ENCODE measurements around the gene SIK2. TPM values are rescaled to one million over a fixed set of nuclear protein-coding genes. Genes with fewer than 3 reads are reported as not detected.

SIK2 gene
- 4.8 to 7.4 TPM (median 6.0 TPM) in 5 replicates for total RNA-seq (2022; extraction: Qiagen RNA extraction; ENCODE audit: low read depth)

DNA sequence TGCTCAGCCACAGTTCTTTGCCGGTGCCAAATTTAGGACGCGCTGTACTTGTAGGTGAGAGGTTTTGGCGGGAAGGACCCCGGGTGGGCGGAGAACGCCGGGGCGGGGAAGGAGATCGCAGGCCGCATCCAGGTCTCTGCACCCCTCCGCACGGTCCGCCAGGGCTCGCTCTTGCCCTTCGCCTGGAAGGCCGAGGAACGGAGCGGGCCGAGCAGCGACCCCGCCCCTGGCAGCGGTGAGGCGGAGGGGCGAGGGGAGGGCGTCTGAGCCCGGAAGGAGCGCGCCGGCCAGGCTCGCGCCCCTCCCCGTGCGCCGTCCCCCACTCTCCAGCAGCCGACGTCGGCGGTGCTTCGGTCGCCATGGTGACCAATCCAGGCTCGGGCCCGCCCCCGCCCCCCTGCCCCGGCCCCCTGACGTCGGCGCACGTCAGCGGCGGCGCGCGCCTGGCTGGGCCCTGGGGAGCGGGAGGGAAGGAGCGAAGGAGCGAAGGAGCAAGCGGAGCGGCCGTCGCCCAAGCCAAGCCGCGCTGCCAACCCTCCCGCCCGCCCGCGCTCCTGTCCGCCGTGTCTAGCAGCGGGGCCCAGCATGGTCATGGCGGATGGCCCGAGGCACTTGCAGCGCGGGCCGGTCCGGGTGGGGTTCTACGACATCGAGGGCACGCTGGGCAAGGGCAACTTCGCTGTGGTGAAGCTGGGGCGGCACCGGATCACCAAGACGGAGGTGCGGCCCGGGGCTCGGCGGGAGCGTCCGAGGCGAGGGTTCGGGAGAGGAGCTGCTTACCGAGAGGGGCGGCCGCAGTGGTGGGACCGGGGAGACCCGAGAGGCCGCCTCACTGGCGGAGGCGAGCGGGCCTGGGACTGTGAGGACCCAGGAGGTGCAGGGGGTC, at the start of gene SIK2:
Gene SIK2, plus strand, starts transcription at position 471 of the 886 bp plus-strand sequence. Its CDS starts 115 bp downstream, at position 586.

DNA sequence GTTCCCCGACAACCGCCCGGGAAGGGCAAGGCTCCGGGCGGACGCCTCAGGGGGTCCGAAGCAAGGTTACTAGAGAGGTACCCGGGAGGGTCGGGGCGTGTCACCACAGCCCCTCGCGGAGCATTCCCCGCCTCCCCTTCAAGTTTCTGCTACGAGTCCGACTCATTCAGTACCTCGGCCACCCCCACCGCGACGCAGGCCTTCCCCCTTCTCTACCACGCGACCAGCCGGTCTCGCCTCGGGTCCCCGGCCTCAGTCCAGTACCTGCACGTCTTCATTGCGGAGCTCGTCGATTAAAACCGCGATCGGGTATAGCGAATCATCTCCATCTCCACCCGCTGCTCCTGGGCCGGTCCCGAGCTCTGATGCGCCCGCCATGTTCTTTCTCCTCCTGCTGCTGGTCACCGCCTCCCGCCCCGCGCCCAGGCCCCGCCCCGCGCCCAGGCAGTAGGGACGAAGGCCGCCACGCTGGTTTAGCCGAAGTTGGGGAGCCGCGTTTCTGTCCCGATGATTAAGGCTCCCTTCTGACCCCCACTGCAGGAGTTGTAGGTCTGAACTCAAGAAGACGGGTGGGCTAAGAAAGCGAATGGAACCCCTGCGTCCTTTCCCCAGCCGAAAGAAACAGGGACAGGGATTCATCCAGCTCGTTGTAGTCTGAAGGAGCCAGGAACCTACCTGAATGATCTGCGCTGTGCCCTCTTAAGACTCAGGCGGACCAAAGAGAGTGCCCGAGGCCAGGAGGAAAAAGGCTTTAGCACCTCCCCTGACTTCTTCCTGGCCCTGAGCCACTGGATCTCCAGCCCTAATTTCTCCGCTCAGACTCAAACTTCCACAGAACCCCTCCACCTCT, 164.0 kb downstream of the SIK2 start, which contains the start of gene PPP2R1B:
Gene PPP2R1B, minus strand, starts transcription at position 406 of the 850 bp plus-strand sequence. Its CDS starts 28 bp downstream, at position 378.

Other genes with a start within 250 kb of the SIK2 start
- gene POU2AF1, start 223.2 kb upstream of the SIK2 start, total RNA-seq (2022; extraction: Qiagen RNA extraction; ENCODE audit: low read depth): not detected in 5 replicates
- 0.21 to 0.27 TPM in 2 of 5 replicates, not detected in the others for gene BTG4, start 90.1 kb upstream of the SIK2 start, total RNA-seq (2022; extraction: Qiagen RNA extraction; ENCODE audit: low read depth)
- not detected in 5 replicates for gene HOATZ, start 87.7 kb upstream of the SIK2 start, total RNA-seq (2022; extraction: Qiagen RNA extraction; ENCODE audit: low read depth)
- gene LAYN, start 61.7 kb upstream of the SIK2 start, total RNA-seq (2022; extraction: Qiagen RNA extraction; ENCODE audit: low read depth): 4.1 to 4.4 TPM (median 4.2 TPM) in 5 replicates
- 14.7 to 20.4 TPM (median 18.1 TPM) in 5 replicates for gene PPP2R1B, start 163.9 kb downstream of the SIK2 start, total RNA-seq (2022; extraction: Qiagen RNA extraction; ENCODE audit: low read depth)

Measured in A549 treated with ZK216348 at 1 μM for 4 hours (cell line).